Chondrocyte (in vitro differentiated cells): ENCODE data around the gene ADRA2C. TPM values are rescaled to one million over a fixed set of nuclear protein-coding genes. Genes with fewer than 3 reads are reported as not detected.
A peak's percentile ranks its signal among the peaks of the same experiment; 100 is the strongest.

Experiments used
- DNase-seq: peaks from one replicate; pipeline ENCODE4 v3.0.0; 2021; ENCODE audit warnings: mixed read lengths, low spot score
- H3K27ac Mint-ChIP-seq: one replicate; pipeline ENCODE4 v1.8.0; 2021; ENCODE audit warnings: mild to moderate bottlenecking, moderate library complexity, mixed read lengths; ENCODE audit not compliant: unreplicated experiment
- H3K27me3 Mint-ChIP-seq: 2 replicates; pipeline ENCODE4 v1.8.0; 2021; ENCODE audit warnings: low read depth, mixed read lengths
- H3K36me3 Mint-ChIP-seq: 2 replicates; pipeline ENCODE4 v1.8.0; 2021; ENCODE audit warnings: low read depth, mixed read lengths
- H3K4me1 Mint-ChIP-seq: 2 replicates; pipeline ENCODE4 v1.8.0; 2021; ENCODE audit warnings: low read depth, mild to moderate bottlenecking, mixed read lengths
- H3K4me3 Mint-ChIP-seq: one replicate; pipeline ENCODE4 v1.8.0; 2021; ENCODE audit warnings: mild to moderate bottlenecking, moderate library complexity, mixed read lengths; ENCODE audit not compliant: unreplicated experiment
- H3K9me3 Mint-ChIP-seq: 2 replicates; pipeline ENCODE4 v1.8.0; 2021; ENCODE audit warnings: low read depth, mixed read lengths
- total RNA-seq: library from RNA; stranded (reverse); gene quantifications from 3 replicates; pipeline ENCODE4 v1.2.1, GENCODE V29; 2021
- TF ChIP-seq, protein P1 (sequence below): fragments of 200-600 bp; sonication (generic); IDR thresholded peaks from 2 replicates; pipeline ENCODE4 v1.5.0; 2021; ENCODE audit warnings: antibody characterized with exemption, mild to moderate bottlenecking, moderate library complexity

ADRA2C gene
- total RNA-seq, 1 donor from 2014 or later, result 1.6 TPM

DNA sequence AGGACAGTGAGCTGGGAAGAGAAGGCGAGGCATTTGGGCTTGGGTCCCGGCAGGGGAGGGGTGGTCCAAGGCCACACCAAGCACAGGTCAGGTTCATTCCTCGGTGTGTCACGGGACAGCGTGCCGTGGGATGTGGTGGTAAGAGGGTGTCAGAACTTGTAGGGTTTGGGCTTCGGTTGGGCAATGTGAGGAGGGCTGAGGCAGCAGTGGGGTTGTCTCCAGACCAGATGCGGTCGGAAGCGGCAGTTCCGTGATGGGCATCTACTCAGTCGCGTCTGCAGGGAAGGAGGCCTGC lies 22.1 kb downstream of the ADRA2C start:
- Mint-ChIP-seq H3K4me1 (no peaks in the 10 kb centered on the region), H3K27me3 (peaks cover 26% of the 10 kb centered on the region), H3K27ac (no peak overlapping the region), H3K9me3 (no peaks in the 10 kb centered on the region), H3K4me3 (no peak overlapping the region), H3K36me3 (no peaks in the 10 kb centered on the region)
- TF ChIP-seq, protein P1, sequence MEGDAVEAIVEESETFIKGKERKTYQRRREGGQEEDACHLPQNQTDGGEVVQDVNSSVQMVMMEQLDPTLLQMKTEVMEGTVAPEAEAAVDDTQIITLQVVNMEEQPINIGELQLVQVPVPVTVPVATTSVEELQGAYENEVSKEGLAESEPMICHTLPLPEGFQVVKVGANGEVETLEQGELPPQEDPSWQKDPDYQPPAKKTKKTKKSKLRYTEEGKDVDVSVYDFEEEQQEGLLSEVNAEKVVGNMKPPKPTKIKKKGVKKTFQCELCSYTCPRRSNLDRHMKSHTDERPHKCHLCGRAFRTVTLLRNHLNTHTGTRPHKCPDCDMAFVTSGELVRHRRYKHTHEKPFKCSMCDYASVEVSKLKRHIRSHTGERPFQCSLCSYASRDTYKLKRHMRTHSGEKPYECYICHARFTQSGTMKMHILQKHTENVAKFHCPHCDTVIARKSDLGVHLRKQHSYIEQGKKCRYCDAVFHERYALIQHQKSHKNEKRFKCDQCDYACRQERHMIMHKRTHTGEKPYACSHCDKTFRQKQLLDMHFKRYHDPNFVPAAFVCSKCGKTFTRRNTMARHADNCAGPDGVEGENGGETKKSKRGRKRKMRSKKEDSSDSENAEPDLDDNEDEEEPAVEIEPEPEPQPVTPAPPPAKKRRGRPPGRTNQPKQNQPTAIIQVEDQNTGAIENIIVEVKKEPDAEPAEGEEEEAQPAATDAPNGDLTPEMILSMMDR, result no peak
- no peak for DNase-seq

DNA sequence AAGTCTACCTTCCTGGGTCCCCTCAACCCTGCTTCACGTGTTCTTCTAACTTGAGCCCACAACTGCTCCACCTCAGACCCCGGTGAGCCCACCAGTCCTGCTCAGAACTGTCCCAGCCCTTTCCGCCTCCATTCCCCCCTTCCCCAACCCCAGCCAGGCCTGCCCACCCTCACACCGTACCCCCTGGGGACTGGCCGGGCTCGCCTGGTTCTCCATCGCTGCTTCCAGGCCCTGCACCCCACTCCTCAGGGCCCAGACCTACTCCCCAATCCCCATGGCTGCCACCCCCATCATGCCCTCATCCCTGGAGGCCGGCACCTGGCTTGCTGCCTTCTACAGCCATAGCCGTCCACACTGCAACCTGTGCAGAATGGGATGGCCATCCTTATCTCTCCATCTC lies 23.4 kb downstream of the ADRA2C start:
- Mint-ChIP-seq H3K27ac (no peak overlapping the region), H3K9me3 (peaks cover 7% of the 10 kb centered on the region), H3K4me1 (no peaks in the 10 kb centered on the region), H3K27me3 (peaks cover 19% of the 10 kb centered on the region), H3K36me3 (no peaks in the 10 kb centered on the region), H3K4me3 (no peak overlapping the region)
- TF ChIP-seq, protein P1, result no peak
- DNase-seq, result no peak

DNA sequence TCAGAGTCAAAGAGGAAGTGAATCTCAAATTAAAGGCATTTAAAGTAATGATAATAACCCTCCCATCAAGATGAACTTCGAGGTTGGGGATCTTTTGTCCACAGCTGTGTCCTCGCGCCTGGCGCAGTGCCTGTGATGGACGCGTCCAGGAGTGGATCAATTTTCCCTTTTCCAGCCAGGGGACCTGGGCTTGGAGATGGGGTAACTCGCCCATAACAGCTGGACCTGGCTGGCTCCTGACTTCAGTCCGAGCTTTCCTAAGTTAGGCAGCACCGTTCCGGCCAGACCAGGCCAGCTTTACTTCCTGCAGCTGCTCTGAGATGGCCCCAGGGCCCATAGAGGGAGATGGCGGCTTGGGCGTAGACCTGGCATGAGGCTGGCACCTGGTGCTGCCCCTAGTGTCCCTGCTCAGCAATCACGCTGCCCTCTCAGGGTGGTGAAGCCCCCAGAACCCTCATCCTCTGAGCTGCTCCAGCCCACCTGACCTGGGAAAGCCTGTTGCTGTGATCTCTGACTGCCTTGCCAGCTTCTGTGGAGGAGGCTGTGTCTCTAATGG lies 23.9 kb downstream of the ADRA2C start:
- peaks cover 19% of the 10 kb centered on the region for H3K27me3 Mint-ChIP-seq
- peaks cover 12% of the 10 kb centered on the region for H3K9me3 Mint-ChIP-seq
- no peak overlapping the region for H3K27ac Mint-ChIP-seq
- DNase-seq, result no peak
- no peaks in the 10 kb centered on the region for H3K36me3 Mint-ChIP-seq
- no peak overlapping the region for H3K4me3 Mint-ChIP-seq
- TF ChIP-seq, protein P1, result no peak
- H3K4me1 Mint-ChIP-seq, result no peaks in the 10 kb centered on the region

DNA sequence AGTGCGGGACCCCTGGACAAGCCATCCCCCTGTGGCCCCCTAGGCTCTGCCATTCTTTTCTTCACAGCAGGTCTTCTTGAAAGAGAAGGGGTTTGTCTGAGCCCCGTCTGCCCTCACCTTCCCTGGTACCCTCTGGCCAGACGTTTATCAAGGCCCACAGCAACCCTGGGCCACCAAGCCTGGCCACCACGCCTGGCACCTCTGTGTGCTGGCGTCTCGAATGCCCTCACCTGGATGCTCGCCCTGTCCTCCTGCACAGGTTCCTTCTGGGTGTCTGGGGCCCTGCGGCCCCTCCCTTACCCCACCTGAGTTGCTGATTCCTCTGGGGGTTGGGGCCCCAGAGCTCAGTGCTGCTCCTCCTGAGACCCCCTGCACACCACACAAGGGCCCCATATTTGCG lies 25.1 kb downstream of the ADRA2C start:
- Mint-ChIP-seq H3K27ac (no peak overlapping the region), H3K36me3 (no peaks in the 10 kb centered on the region), H3K4me3 (no peak overlapping the region), H3K27me3 (peaks cover 16% of the 10 kb centered on the region), H3K9me3 (peaks cover 24% of the 10 kb centered on the region), H3K4me1 (no peaks in the 10 kb centered on the region)
- DNase-seq, result no peak
- TF ChIP-seq, protein P1, result no peak

DNA sequence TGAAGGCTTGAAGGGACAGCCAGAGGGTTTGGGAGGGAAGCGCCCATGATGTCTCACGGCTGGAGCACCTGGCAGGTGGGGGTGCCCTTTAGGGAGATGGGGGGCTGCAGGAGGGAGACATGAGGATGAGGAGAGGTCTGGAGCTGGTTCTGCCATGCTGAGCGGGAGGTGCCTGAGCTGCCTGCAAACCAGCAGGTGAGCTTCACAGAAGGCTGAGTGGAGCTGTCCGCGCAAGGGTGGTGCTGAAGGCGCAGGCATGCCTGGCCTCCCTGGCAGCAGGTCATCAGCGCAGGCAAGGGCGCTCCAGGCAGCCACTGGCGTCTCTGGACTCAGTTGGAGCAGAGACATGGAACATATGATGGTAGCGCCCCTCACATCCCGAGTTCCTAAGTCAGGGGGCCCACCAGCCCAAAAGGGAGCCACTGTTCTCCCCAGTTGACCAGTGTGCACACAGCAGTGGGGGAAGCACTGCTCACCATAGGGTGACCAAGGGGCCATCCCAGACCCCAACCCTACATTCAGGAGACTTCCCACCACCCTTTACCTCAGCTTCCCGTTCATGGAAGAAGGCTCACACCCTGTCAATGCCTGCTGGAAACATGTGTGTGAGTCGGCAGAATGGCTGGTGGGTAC lies 25.8 kb downstream of the ADRA2C start:
- Mint-ChIP-seq H3K27ac (no peak overlapping the region), H3K4me3 (no peak overlapping the region), H3K4me1 (no peaks in the 10 kb centered on the region), H3K27me3 (peaks cover 15% of the 10 kb centered on the region), H3K36me3 (no peaks in the 10 kb centered on the region), H3K9me3 (peaks cover 30% of the 10 kb centered on the region)
- TF ChIP-seq, protein P1, result no peak
- DNase-seq, result peak; percentile 89
